T47D (cell line): Measurements from ENCODE around the gene KICS2.

Experiments used
- DNase-seq, 2 experiments: peaks; one replicate each; pipeline versions ENCODE4 v3.0.0 to v3.0.0-alpha.2; 2011 to 2012; ENCODE audit warnings: low read depth in 1 of 2, low spot score in 1 of 2
- JUND ChIP-seq: IDR thresholded peaks from 2 replicates; pipeline ENCODE4 v1.6.1; 2012; ENCODE audit warnings: low read depth
- in situ Hi-C: cut with HindIII; loops from 2 replicates; pipeline ENCODE4 v1.10.0; 2016; ENCODE audit warnings: low sequenced_read_pairs, low pct_unique_long_range_greater_than_20kb

The KICS2 gene

DNA sequence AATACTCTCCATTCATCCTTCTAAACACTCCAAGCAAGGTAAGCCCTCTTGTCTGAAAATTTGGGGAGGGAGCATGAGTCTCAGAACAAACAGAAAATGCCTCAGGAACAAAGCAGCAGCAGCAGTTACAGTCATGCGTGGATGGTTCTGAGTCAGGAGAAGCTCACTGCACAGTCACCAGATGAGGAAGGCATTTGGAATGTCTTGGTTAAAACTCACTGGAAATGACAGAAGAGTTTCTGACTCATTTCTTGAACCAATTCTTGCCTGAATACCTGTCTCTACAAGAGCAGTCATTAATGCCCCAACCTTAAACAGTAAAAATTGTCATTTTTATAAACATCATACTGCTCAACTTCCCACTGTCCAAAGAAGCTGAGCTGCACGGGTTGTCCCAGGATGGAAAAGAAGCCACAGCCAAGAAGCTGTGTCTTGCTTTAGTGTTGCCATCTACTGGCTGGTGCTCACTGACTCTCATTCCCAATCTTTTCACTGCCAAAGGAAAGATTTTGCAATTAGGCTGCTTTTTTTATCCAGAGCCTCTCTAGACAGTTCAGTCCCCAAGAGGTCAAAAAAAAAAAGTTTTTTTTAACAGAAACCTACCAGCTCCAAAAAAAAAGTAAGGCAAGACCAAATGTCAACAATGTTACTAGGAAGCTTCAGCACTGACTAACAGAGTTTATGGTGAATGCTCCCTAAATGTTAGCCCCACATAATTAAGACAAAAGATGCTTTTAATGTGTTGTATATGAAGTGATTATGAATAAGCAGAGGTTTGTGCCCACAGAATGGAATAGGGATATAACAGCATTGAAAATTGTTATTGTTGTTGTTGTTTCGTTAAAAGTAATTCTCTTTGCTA, 40.4 kb downstream of the KICS2 start:
- in situ Hi-C loops: no loop called here
- TF ChIP-seq JUND: no peak
- DNase-seq: peak; percentile 65 to 81

GRCh38 chr12:64180951-64181350, 41.1 kb downstream of the KICS2 start:
- in situ Hi-C loops: no loop called here
- TF ChIP-seq JUND: no peak
- peak in 1 of 2 experiments; percentile 17 for DNase-seq

- TF ChIP-seq JUND: no peak
- no peak for DNase-seq
- in situ Hi-C loops: no loop called here
Measured at GRCh38 chr12:64178122-64178521, 44.0 kb downstream of the KICS2 start.

DNA sequence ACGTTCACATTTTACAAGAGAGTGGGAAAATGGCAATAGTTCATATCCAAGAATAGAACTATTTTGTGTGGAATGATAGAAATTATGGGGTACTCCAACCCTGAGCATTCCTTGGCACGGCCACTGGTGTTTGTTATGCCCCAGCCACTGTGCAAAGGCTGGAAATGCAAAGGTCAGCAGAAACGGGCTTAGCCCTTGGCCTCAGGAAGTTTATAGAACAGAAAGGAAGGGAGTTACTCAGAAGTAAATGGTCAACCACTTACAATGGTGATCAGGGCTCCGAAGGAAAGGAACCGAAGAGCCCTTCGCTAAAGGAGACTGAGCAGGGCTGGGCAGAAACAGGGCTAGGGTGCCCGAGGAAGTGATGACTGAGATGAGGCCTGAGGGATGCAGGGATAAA, 45.1 kb downstream of the KICS2 start:
- TF ChIP-seq JUND: no peak
- DNase-seq: no peak
- in situ Hi-C loops: no loop called here

GRCh38 chr12:64175254-64175945, 46.7 kb downstream of the KICS2 start:
- in situ Hi-C loops: no loop called here

DNA sequence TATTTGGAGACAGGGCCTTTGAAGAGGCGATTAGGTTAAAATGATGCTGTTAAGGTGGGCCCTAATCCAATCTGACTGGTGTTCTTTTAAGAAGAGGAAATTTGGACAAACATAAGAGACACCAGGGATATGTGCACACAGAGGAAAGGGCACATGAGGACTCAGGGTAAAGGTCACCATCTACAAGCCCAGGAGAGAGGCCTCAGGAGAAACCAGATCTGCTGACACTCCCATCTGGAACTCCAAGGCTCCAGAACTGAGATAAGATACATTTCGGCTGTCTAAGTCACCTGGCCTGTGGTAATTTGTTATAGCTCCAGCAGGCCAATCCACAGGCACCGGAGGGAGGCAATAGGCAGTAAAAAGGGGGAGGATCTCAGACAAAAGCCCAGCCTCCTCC, 48.6 kb downstream of the KICS2 start:
- DNase-seq: no peak
- in situ Hi-C loops: no loop called here
- TF ChIP-seq JUND: no peak

More at GRCh38 chr12:64175254-64175945, 46.7 kb downstream of the KICS2 start:
- no peak for TF ChIP-seq JUND
- no peak for DNase-seq
